ENCODE results near the gene MMP17.

Gene MMP17

DNA sequence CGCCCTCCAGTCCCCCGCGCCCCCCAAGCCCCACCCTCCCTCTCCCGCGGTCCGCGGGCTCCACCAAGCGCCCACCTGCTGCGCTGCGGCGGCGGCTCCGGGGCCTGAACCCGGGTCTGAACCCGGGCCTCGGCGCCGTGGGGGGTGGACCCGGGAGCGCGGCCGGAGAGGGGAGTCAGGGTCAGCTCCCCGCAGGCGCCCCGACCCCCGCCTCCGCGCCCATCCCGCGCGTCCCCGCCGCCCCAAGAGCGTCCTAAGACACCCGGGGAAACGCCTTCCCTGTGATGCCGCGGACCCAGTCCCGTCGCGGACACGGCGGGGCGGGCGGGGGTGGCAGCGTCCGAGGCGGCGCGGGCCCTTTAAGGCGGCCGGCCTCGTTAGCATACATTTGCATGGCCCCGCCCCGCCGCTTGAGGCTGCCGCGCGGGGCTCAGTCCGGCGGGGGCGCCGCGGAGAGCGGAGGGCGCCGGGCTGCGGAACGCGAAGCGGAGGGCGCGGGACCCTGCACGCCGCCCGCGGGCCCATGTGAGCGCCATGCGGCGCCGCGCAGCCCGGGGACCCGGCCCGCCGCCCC is at the start of gene MMP17:
MMP17 (plus strand) TSS at position 433 of the 574 bp plus-strand sequence; CDS start at position 535, 102 bp downstream.
- no peak for DNase-seq (ENCODE audit: low read depth in 2 of 2)

DNA sequence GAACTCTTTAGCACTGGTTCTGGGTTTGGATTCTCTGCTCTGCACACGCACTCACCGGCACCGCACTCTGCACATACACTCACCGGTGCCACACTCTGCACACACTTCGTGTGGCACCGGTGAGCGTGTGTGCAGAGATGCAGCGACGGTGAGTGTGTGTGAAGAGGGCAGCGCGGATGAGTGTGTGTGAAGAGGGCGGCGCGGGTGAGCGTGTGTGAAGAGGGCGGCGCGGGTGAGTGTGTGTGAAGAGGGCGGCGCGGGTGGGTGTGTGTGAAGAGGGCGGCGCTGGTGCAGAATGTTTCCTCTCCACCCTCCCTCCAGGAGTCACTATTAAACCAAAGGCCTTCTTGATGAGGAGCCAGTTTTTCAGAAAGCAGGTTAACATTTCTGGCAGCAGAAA is 49.2 kb upstream of the MMP17 start:
- DNase-seq (ENCODE audit: low read depth in 2 of 2) = no peak

DNA sequence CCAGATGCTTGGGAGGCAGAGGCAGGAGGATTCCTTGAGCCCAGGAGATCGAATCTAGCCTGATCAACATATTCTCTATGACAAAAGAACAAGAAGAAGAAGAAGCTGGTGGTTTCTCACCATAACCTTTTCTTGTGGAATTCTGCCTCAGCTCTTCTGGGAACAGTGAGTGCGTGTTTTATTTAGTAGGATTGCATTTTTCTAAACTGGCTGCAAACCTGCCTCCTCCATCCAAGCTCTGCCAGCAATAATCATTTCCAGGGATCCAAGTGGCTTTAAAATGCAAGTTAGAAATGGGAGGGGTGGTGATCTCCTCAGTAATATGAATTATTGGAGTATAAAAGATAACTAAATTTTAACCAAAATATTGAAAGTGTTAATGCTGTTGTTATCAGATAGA is 46.1 kb upstream of the MMP17 start:
- DNase-seq (ENCODE audit: low read depth in 2 of 2) = no peak

DNA sequence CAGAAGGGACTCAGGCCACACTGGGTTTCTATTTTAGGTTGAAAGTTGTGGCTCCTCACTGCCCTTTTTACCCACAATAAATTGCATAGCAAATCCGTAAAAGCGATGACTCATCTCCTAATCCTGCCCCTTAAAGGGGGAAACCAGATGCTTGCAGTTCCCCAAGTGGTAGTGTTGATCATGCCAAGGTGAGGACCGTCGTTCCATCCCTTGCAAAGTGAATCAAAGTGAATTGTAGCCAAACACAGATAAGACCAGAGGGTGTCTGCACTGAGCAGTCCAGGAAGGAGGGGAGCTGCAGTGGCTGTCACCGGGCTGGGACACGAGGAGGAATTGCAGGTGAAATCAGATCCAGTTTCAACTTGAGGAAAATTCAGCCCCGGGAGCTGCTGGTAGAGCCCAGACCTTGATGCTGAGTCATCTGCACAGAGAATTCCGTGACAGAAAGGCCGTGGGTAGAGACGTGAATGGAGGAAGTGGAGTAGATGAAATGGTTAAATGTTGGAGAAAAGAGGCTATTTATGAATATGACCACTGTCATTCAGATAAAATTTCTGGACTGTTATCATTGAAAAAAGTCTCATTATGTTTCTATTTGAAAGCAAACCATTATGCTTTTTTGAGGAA is 44.2 kb upstream of the MMP17 start:
- no peak for DNase-seq (ENCODE audit: low read depth in 2 of 2)

DNA sequence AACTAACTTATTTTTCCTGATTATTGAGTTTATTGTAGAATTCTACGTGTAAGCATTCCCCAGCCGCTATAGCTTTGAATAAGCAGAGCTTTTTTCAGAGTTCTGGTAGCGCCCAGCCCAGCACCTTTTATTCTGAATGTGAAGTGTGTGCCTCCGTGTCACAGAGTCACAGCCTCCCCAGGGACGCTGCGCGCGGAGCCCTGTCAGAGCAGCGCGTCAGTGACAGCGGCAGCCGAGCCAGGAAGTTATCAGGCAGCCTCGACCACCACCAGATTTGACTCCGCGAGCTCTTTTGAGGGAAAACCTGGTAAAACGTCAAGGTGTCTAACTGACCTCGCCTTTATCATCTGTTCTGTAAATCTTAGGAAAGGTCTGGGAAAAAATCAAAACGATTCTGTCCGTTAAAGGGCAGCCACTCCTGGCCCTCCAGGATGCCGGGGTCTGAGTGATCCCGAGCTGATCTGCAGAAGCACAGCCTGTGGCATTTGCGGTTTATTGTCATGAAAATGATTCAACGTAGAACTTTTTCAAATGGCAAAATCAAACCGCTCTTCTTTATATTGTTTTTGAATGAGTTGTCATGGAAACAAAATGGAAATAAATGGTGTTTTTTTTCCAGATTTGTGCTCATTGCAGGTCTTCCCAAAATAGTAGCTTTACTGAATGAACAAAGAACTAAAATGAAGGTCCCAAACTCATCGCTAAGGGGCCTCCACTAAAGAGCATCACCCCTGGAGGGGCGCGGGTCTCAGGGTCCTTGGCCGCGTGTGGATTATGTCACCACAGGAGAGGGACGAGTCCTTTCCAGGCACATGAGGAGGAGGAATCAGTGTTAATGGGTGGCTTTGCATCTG is 43.1 kb upstream of the MMP17 start:
- DNase-seq (ENCODE audit: low read depth in 2 of 2) = no peak

DNA sequence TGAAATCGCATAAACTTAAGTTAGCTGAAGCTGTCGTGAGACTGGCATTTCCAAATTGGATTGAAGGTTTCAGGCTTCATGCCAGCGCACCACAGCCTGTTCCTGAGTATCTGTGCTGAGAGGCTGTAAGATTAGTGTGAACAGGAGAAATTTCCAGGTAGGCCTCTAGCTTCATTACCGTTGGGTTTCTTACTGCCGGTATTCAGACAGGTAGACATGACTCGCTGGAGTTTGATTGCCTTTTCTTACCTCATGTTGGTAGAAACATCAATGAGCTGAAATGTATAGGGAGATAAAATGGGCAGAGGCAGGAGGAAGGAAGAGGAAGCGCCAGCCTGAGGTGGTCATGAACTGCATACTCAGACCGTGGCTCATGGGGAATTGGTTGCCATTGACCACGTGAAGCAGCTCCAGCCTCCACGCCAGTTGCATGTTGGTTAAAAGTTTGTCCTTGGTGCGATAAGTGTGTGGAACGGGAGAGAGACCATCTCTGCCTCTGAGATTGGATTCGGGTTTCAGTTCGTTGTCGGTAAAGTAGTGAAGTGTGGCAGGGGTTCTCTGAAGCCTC is 42.3 kb upstream of the MMP17 start:
- DNase-seq (ENCODE audit: low read depth in 2 of 2) = no peak

DNA sequence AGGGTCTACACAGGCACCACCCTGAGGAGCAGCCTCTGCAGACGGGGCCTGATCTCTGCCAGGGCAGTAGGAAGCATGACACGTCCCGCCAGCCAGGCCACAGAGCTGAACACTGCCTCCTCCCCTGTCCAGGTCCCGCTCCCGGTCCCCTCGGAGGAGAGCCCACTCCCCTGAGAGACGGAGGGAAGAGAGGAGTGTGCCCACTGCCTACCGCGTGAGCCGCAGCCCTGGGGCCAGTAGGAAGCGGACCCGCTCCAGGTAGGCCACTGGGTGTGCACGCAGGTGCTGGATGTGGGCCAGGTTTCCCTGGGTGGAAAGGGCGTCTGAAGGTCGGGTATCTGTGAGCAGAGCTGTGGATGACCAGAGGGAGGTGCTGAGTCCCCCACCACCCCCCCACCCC is 41.9 kb upstream of the MMP17 start:
- no peak for DNase-seq (ENCODE audit: low read depth in 2 of 2)

DNA sequence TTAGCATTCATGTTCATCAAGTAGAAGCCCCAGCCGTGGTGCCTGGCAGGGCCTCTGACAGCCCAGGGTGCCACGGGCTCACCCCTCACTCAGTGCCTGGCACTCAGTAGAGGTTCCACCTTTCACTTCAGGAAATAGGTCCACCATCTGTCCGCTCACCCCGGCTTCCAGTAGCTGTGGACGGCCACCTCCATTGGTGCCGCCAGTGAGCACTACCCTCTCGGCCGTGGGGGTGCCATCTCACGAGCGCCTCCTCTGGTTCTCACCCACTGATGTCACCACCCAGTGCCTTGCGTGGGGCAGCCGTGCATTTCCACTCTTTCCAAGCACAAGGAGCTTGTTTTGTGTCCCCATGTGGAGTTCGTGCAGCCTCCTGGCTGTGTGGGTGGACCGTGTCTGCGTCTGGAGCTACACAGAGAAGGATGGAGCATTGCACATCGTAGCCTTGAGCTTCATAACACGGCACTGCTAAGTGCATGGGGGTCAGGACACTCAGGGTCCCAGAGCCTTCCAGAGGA is 41.0 kb upstream of the MMP17 start:
- DNase-seq (ENCODE audit: low read depth in 2 of 2) = no peak

DNA sequence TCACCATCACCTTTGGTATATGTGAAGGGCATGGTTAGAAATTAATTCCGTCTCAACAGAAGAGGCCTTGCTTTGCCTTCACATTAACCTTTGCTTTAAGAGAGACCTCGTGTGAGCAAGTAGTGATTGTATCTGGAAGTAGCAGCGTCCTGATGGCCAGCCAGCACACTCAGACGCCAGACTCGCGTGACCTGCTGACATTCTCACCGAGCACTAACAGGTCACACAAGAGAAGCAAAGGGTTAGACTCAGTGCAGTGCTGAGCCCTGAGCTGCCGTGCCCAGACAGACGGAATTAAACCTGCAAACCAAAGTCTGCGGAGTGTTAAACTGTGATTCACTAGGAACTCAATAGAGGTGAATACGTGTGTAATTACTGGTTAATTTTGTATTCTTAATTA is 40.1 kb upstream of the MMP17 start:
- DNase-seq (ENCODE audit: low read depth in 2 of 2) = no peak

DNA sequence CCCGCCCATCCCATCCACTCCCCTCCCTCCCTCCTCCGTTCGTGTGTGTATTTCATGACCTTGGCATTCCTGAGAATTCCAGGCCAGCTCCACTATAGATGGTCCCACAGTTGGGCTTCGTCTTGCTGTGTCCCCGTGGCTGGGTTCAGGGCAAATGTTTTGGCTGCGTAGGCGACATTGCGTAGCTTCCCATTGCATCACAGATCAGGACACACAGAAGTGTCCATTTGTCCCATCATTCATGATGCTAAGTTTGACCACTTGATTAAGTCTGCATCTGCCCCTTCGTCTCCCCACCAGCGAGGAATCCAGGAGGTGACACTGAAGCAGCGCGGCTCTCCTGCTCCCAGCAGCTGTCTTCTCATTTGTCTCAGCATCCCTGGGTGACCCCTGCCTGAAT is 38.6 kb upstream of the MMP17 start:
- no peak for DNase-seq (ENCODE audit: low read depth in 2 of 2)

DNA sequence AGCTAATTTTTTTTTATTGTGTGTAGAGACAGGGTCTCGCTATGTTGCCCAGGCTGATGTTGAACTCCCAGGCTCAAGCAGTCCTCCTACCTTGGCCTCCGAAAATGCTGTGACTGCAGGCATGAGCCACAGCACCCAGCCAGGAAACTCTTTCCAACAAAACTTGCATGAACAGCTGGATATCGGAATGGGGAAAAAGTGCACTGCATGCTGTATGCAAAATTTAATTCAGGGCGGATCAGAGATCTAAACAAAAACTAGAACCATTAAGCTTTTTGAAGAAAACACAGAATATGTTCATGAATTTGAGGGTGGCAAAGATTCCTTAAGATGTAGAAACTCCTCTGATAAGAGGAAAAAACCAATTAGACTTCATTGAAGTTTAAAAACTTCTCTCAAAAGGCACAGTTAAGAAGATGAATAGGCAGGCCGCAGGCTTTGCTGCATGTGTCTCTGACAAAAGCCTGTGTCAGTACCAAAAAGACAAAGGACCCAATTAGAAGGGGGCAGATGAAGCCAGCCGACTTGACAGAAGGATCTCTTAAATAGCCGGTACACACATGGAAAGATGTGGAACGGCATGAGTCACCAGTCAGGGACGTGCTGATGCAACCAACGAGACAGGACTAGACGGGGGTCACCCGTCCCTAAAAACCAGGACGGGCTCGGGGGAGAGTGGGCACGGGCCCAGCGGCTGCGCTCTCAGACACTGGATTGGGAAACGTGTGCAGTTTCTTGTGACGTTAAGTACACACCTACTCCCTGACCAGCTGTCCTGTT is 34.8 kb upstream of the MMP17 start:
- no peak for DNase-seq (ENCODE audit: low read depth in 2 of 2)

DNA sequence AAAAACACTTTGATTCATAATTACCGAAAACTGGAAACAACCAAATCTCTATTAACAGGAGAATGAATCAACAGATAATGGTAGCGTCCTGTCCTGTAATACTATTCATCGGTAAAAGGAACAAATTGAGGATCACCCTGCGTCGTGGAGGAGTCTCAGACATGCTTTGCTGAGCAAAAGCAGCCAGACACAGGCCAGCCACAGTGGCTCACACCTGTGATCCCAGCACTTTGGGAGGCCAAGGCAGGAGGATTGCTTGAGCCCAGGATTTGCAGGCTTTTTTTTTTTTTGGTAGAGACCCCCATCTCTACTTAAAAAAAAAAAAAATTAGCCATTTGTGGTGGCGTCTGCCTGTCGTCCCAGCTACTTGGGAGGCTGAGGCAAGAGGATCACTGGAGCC is 34.1 kb upstream of the MMP17 start:
- DNase-seq (ENCODE audit: low read depth in 2 of 2) = no peak

DNA sequence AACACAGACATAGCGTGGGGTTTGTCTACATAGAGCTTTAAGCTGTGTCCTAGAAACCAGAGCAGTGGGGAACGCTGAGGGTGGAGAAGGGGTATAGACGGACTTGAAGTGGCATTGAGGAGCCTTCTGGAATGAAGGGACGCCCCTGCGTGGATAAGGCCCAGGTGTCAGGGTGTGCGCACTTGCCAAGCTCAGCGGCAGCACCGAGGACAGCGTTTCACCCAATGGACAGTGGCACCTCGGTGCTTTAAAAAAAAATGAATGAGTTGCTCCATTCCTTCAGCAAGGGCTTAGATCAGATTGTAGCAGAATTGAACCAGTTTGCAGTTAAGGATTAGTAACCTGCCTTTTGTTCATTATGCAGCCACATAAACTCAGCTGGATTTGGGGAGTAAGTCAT is 33.6 kb upstream of the MMP17 start:
- DNase-seq (ENCODE audit: low read depth in 2 of 2) = no peak

DNA sequence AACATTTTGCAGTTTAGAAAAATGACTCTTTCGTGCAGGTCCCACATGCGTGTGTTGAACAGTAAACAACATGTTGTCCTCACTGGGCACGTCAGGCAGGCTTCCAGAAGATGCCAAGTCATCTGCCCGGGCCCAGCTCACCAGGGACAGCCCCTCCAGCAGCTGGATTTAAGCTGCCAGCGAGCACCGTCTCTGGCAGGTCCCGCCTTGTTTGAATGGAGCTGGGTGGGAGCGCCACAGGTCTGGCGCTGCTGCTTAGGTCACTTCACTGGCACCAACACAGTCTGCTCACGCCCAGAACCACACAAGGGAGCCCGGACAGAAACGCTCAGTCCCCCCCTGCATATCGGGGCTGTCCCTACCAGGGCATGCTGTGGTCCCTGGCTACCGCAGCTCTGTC is 33.1 kb upstream of the MMP17 start:
- no peak for DNase-seq (ENCODE audit: low read depth in 2 of 2)

DNA sequence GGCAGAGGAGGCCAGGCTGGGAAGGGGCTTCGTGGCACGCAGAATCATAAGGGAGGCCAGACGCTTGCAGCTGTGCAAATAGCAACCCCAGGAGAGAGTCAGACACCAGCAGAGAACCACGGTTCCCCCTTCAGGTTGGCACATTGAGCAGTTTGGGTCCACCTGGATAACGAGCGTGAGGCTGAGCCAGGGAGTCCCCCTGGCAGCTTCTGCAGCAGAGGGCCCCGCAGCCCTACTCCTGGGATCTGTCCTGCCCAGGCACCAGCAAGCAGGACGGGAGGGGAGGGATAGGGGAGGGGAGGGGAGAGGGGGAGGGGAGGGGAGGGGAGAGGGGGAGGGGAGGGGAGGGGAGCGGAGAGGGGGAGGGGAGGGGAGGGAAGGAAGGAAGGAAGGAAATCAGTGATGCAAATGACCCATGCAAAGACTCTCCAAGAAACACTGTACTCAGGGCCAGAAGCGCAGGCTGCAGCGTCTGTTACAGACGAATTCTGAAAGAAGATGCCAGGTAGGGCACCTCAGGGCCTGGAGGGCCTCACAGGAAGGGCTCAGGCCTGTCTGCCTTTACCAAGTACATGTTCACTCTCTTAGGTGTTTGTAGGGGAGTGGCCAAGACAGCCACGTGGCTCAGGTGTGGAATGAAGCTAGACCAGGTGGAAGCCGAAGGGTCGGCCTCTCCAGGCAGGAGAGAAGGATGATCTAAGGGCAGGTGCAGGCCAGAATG is 32.3 kb upstream of the MMP17 start:
- DNase-seq (ENCODE audit: low read depth in 2 of 2) = no peak

DNA sequence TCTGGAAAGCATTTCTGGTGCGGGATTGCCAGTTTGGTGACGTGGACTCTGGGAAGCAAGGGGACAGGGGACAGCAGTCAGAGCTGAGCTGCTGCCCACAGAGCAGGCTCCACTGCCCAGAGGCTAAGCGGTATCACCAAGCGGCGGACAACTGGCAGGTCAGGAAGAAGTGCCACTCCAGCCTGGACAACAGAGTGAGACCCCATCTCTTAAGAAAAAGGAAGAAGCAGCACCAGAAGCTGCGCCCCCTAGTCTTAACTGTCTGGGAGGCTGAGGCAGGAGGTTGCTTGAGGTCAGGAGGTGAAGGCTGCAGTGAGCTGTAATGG is 31.8 kb upstream of the MMP17 start:
- DNase-seq (ENCODE audit: low read depth in 2 of 2) = no peak

DNA sequence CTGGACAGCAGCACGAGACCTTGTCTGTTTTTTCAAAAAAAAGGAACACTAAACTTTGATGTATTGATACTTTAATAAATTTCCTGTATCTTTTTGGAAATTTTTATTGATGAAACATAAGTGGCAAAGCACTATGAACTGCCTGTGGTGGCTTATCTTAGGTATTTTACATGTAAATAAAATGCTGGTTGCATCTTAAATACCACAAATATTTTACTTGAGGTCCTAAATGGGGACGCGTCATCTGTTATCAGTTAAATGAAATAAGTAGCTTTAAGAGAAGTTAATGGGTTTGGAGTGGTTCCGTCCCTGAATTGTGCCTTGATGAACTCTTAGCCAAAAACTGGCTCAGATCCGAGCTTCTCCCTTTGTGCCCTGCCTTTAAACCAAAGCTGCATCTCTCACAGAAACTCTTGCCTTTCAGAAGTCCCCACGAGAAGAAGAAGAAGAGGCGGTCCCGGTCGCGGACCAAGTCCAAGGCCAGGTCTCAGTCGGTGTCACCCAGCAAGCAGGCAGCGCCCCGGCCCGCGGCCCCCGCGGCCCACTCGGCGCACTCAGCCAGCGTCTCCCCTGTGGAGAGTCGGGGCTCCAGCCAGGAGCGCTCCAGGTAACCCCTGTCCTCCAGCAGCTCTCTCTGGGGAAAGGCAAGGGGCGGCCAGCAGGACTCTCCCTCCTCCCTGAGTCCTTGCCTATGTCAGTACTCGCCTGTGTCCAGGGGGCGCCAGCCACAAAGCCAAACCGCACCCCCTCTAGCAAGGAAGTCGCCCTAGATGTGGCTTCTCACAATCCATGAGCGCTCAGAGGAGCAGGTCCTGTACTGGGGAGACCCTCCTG is 31.2 kb upstream of the MMP17 start:
- no peak for DNase-seq (ENCODE audit: low read depth in 2 of 2)

DNA sequence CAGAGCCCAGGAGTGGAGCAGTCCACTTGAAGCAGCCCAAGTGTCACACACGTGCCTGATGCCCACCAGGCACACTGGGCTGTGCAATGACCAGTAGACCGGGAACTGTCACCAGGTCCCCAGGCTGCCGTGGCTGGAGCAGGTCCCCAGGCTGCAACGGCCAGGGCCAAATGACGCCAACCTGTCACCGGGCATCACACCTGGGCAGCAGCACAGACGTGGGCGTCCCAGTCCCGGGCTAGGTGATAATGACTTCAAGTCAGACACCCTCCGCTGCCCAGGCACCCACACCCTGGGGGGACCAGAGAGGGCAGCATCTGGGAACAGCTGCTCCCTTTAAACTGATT is 30.6 kb upstream of the MMP17 start:
- DNase-seq (ENCODE audit: low read depth in 2 of 2) = no peak

DNA sequence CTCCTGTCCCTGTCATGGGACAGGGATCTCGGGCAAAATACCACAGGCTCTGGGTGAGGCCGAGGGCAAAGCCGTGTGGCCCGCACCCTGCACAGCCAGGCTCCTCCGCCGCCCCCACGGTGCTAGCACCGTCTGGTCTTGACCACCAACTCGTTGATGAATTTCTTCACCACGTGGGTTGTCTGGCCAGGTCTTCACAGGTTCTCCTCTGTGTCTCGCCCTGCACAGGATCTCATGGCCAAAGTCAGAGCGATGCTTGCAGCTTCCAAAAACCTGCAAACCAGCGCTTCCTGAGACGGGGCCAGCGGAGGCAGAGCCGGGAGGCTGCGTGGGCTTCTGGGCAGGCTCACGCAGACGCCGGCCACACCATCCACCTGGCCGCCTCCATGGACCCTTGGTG is 29.0 kb upstream of the MMP17 start:
- no peak for DNase-seq (ENCODE audit: low read depth in 2 of 2)

DNA sequence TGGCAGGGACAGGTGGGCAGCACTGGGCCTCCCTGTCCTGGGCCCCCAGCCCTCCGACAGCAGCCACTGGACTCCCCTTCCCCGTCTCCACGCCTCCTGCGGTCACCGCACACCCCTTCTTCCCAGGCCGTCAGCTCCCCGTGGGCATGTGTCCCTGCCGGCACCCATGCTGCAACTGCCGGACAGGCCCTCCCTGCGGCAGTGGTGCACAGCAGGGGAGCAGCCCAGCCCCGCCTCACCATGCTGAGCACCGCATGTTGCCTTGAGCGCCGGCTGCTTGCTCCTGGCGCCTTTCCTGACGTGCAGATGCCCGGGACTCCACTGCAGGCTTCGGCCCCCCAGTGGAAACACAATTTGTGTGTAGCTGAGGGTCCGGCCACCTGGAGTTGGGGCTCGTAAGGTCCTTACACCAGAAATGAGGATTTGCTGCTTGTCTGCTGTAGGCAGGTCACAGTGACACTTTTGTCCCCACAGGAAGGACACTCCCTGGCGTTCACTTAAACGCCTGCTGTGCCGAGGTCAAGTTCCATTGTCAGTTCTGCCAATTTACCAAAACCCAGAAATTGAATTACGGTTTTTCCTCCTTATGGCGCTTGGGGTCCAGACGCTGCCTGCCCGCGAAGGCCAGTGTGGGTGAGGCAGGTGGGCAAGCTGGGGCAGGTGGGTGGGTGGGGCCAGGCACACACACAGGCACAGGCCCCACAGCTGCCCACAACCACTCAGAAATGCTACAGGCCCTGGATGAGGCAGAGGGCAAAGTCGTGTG is 28.2 kb upstream of the MMP17 start:
- no peak for DNase-seq (ENCODE audit: low read depth in 2 of 2)
